OCI-LY3 (cell line): Measurements from ENCODE around the gene PPP2R2C.

Experiments
- EZH2phosphoT487 ChIP-seq: fragments of 200-600 bp; shearing (Covaris generic); IDR thresholded peaks from 2 replicates; pipeline ENCODE4 v1.6.1; 2018; ENCODE audit warnings: antibody characterized with exemption, mixed run types, low read depth
- TF ChIP-seq, protein P1 (sequence below): fragments of 200-600, 300-600 bp; sonication (generic); IDR thresholded peaks from 2 replicates; pipeline ENCODE4 v1.5.1; 2014; ENCODE audit warnings: antibody characterized with exemption, low read length, low read depth

DNA sequence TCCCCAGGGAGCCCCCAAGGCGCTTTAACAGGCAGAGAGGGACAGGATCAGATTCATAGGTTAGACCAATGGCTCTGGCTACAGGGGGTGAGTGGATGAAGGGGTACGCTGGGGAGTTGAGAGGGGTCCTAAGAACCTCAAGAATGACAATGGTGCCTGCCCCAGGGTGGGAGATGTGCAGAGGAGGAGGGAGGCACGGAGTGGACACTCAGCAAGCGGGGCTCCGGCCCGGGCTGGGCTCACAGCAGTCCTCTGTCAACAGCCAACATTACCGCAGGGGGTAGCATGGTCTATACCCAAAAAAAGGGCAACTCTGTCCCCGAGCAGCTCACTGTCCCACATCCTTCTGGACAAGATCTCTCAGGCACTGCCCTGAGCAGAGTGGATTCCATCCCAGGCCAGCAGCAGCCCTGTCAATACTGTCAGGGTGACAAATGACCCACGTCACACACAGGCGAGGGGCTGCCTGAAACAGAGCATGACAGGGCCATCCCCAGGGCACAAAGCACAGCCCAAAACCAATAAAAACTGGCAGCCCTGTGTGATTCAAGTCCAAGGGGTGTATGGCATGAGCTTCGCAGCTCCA lies 47.7 kb upstream of the PPP2R2C start:
- TF ChIP-seq, protein P1, sequence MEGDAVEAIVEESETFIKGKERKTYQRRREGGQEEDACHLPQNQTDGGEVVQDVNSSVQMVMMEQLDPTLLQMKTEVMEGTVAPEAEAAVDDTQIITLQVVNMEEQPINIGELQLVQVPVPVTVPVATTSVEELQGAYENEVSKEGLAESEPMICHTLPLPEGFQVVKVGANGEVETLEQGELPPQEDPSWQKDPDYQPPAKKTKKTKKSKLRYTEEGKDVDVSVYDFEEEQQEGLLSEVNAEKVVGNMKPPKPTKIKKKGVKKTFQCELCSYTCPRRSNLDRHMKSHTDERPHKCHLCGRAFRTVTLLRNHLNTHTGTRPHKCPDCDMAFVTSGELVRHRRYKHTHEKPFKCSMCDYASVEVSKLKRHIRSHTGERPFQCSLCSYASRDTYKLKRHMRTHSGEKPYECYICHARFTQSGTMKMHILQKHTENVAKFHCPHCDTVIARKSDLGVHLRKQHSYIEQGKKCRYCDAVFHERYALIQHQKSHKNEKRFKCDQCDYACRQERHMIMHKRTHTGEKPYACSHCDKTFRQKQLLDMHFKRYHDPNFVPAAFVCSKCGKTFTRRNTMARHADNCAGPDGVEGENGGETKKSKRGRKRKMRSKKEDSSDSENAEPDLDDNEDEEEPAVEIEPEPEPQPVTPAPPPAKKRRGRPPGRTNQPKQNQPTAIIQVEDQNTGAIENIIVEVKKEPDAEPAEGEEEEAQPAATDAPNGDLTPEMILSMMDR, result no peak
- TF ChIP-seq EZH2phosphoT487, result no peak
